ENCODE results near the gene ZNF649.

The ZNF649 gene

GRCh38 chr19:51889934-51890333 is 14.9 kb downstream of the ZNF649 start:
- H3K4me3 ChIP-seq (replicated peaks in 1 of 2; ENCODE audit: low read depth in 2 of 2, low read length in 2 of 2) = no peak overlapping the region
- TF ChIP-seq CTCF (IDR thresholded peaks at IDR 0.05; ENCODE audit: low read depth, low read length) = no peak
- no peak for DNase-seq (ENCODE audit: low read depth in 2 of 2)

- H3K4me3 ChIP-seq (replicated peaks in 1 of 2; ENCODE audit: low read depth in 2 of 2, low read length in 2 of 2) = peak within 1 kb of the TSS; percentile 77 to 82
- TF ChIP-seq CTCF (IDR thresholded peaks at IDR 0.05; ENCODE audit: low read depth, low read length) = no peak
- DNase-seq (ENCODE audit: low read depth in 2 of 2) = peak; percentile 95
Measured at GRCh38 chr19:51887522-51888498, 17.0 kb downstream of the ZNF649 start, which contains the start of gene ZNF577. TSS of gene ZNF577 (minus strand) at chr19:51887951. CDS start at chr19:51880382, 7,569 bp downstream.

GRCh38 chr19:51884713-51885112 is 20.1 kb downstream of the ZNF649 start:
- TF ChIP-seq CTCF (IDR thresholded peaks at IDR 0.05; ENCODE audit: low read depth, low read length) = no peak
- H3K4me3 ChIP-seq (replicated peaks in 1 of 2; ENCODE audit: low read depth in 2 of 2, low read length in 2 of 2) = no peak overlapping the region
- DNase-seq (ENCODE audit: low read depth in 2 of 2) = no peak

GRCh38 chr19:51882518-51882917 is 22.3 kb downstream of the ZNF649 start:
- TF ChIP-seq CTCF (IDR thresholded peaks at IDR 0.05; ENCODE audit: low read depth, low read length) = no peak
- no peak overlapping the region for H3K4me3 ChIP-seq (replicated peaks in 1 of 2; ENCODE audit: low read depth in 2 of 2, low read length in 2 of 2)
- DNase-seq (ENCODE audit: low read depth in 2 of 2) = no peak

GRCh38 chr19:51873097-51873496 is 31.7 kb downstream of the ZNF649 start:
- H3K4me3 ChIP-seq (replicated peaks in 1 of 2; ENCODE audit: low read depth in 2 of 2, low read length in 2 of 2) = no peak overlapping the region
- DNase-seq (ENCODE audit: low read depth in 2 of 2) = no peak
- no peak for TF ChIP-seq CTCF (IDR thresholded peaks at IDR 0.05; ENCODE audit: low read depth, low read length)

- TF ChIP-seq CTCF (IDR thresholded peaks at IDR 0.05; ENCODE audit: low read depth, low read length) = no peak
- H3K4me3 ChIP-seq (replicated peaks in 1 of 2; ENCODE audit: low read depth in 2 of 2, low read length in 2 of 2) = no peak overlapping the region
- peak in 1 of 2 donors; percentile 1 for DNase-seq (ENCODE audit: low read depth in 2 of 2)
Measured at GRCh38 chr19:51861870-51862622, 42.8 kb downstream of the ZNF649 start.

Measured in cardiac fibroblast (primary cell).